ENCODE results near the gene KBTBD3. TPM values are rescaled to one million over a fixed set of nuclear protein-coding genes. Genes with fewer than 3 reads are reported as not detected.

Gene KBTBD3
- total and polyA plus RNA-seq, 7 donors: 2.0 to 10.3 (median 4.7) TPM

DNA sequence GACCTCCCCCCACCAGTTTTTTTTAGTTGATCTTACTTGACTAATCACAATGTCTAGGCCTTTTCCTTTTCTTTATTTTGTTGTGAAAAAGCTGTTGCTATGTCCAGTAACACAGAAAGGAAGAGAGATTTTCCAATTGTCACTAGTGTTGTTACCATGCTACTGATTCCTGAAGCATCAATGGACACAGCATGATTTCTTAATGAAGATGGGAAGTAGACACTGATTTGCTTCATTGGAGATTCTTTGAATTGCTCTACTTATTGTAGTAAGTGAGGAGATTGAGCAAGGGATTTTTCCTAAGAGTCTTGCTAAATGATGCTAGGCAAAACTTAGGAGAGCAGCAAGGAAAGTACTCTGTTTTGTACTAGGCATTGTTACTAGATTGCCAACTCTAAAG is 4.9 kb upstream of the KBTBD3 start:
- H3K4me3 ChIP-seq: no peak overlapping the region
- peaks cover 0 to 48% (median 0%) of the 10 kb centered on the region in 4 donors for H3K36me3 ChIP-seq
- no peak overlapping the region for H3K27ac ChIP-seq
- no peak for DNase-seq
- H3K9me3 ChIP-seq: no peaks in the 10 kb centered on the region
- H3K4me1 ChIP-seq: peaks cover 0 to 61% (median 51%) of the 10 kb centered on the region in 4 donors
- intact Hi-C loops (cut with DNase I): no loop called here
- TF ChIP-seq EP300 (IDR thresholded peaks at IDR 0.05): no peak
- TF ChIP-seq, protein P1, sequence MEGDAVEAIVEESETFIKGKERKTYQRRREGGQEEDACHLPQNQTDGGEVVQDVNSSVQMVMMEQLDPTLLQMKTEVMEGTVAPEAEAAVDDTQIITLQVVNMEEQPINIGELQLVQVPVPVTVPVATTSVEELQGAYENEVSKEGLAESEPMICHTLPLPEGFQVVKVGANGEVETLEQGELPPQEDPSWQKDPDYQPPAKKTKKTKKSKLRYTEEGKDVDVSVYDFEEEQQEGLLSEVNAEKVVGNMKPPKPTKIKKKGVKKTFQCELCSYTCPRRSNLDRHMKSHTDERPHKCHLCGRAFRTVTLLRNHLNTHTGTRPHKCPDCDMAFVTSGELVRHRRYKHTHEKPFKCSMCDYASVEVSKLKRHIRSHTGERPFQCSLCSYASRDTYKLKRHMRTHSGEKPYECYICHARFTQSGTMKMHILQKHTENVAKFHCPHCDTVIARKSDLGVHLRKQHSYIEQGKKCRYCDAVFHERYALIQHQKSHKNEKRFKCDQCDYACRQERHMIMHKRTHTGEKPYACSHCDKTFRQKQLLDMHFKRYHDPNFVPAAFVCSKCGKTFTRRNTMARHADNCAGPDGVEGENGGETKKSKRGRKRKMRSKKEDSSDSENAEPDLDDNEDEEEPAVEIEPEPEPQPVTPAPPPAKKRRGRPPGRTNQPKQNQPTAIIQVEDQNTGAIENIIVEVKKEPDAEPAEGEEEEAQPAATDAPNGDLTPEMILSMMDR (IDR thresholded peaks at IDR 0.05): no peak
- TF ChIP-seq POLR2AphosphoS5 (IDR thresholded peaks at IDR 0.05): no peak
- no peaks in the 10 kb centered on the region for H3K27me3 ChIP-seq

DNA sequence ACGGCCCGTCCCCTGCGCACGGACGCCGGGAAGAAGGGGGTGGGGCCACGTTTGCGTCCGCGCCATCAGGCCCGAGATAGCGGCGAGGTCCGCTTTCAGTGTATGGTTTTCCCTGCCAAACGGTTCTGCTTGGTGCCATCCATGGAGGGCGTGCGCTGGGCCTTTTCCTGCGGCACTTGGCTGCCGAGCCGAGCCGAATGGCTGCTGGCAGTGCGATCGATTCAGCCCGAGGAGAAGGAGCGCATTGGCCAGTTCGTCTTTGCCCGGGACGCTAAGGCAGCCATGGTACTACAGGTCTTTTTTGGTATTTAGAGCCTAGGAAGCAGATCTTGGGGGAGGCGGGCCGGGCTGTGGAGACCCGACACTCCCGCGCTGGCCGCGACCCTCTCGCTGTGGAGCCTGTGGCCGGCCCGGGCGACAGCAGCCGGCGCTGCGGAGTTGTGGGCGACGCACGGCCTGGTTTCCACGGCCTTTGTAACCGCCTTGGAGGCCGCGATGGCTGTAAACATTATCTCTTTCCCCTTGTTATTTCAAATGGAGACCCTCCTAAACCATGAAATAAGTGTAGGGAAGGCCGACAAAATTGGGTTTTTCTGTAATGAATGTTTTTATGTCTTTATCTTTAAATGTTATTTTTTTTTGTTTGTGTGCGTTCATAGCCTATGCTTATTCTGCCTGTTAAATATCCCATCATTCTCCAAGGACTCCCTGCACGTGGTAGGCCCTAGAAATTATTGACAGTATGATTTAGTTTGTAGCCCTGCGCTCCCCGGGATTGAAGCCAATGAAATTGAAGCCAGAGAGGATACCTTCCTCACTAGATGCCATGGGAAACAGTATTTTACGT is 685 bp upstream of the KBTBD3 start, which contains the start of gene AASDHPPT:
Gene AASDHPPT (plus strand): TSS at position 54 of the 847 bp plus-strand sequence. CDS start 49 bp downstream, at position 103.
- intact Hi-C loops (cut with DNase I): loop anchor here (1.0 kb wide), 1 partner anchor 56 kb away; the partner anchor contains the start of gene MSANTD4
- TF ChIP-seq POLR2AphosphoS5 (IDR thresholded peaks at IDR 0.05) (peak; percentile 79 to 92 (median 88)), EP300 (IDR thresholded peaks at IDR 0.05) (peak in 1 of 4 donors; percentile 2), POLR2A (IDR thresholded peaks at IDR 0.05) (peak in 1 of 2 donors; percentile 30)
- TF ChIP-seq, protein P1 (IDR thresholded peaks at IDR 0.05): no peak
- H3K36me3 ChIP-seq: peaks cover 0 to 31% (median 0%) of the 10 kb centered on the region in 4 donors
- peaks cover 0 to 60% (median 49%) of the 10 kb centered on the region in 4 donors for H3K4me1 ChIP-seq
- H3K9me3 ChIP-seq: no peaks in the 10 kb centered on the region
- WGBS, 2 donors: 0% methylated on average over 55 of the region's 55 CpGs
- no peak for DNase-seq
- peak within 1 kb of the TSS; percentile 83 to 92 (median 86) for H3K4me3 ChIP-seq
- peak within 1 kb of the TSS; percentile 96 to 99 (median 97) for H3K27ac ChIP-seq
- H3K27me3 ChIP-seq: no peaks in the 10 kb centered on the region

DNA sequence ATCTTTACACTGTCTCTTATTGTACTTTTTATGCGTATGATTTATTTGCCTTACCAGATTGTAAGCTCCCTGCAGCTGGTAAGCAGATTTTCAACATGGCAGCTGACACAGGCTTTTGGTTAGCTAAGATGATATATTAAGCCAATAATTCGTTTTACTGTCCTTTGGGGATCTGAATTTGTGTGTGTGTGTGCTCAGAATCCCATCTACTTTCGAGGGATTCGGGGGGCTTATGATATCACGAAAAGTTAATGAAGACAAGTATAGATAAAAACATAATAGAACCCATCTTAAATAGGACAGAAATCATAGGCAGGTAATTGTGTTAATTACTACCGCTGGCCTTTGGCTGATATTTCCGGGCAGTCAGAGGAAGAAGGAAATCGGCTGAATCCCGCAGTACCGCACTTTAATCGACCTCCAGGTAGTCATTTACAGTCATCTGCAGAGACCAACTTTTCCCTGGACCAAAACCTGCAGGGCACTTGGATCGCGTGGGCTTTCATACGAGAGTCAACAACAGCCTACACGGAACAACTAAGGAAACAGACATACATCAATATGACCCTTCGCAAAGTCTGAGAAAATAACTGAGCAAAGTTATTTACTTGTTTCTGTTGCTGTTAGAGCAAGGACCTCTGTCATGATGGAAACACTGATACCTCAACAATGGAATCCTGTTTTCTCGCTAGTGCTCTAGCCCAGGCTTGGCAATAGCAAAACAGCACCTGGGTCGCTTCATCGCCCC is 802 bp downstream of the KBTBD3 start:
- peak; percentile 61 for DNase-seq

GRCh38 chr11:106072804-106073203 is 4.3 kb downstream of the KBTBD3 start:
- TF ChIP-seq POLR2AphosphoS5 (IDR thresholded peaks at IDR 0.05) (no peak), POLR2A (IDR thresholded peaks at IDR 0.05) (no peak), EP300 (IDR thresholded peaks at IDR 0.05) (no peak)
- TF ChIP-seq, protein P1 (IDR thresholded peaks at IDR 0.05): no peak

More for the DNA sequence above, 802 bp downstream of the KBTBD3 start:
- intact Hi-C loops (cut with DNase I): no loop called here
- H3K36me3 ChIP-seq: peaks cover 0 to 20% (median 0%) of the 10 kb centered on the region in 4 donors
- peaks cover 0 to 47% (median 41%) of the 10 kb centered on the region in 4 donors for H3K4me1 ChIP-seq
- no peaks in the 10 kb centered on the region for H3K27me3 ChIP-seq
- peak overlapping the region; percentile 96 to 99 (median 97) for H3K27ac ChIP-seq
- TF ChIP-seq EP300 (IDR thresholded peaks at IDR 0.05) (no peak), POLR2AphosphoS5 (IDR thresholded peaks at IDR 0.05) (no peak), POLR2A (IDR thresholded peaks at IDR 0.05) (no peak)
- TF ChIP-seq, protein P1 (IDR thresholded peaks at IDR 0.05): no peak
- H3K9me3 ChIP-seq: no peaks in the 10 kb centered on the region
- peak overlapping the region; percentile 83 to 92 (median 86) for H3K4me3 ChIP-seq
- WGBS, 2 donors: 6 to 15% methylated on average over 19 of the region's 19 CpGs

More at GRCh38 chr11:106072804-106073203, 4.3 kb downstream of the KBTBD3 start:
- Histone ChIP-seq H3K4me3 (no peak overlapping the region), H3K4me1 (peaks cover 0 to 15% (median 10%) of the 10 kb centered on the region in 4 donors), H3K36me3 (no peaks in the 10 kb centered on the region), H3K9me3 (peaks cover 0 to 2% (median 0%) of the 10 kb centered on the region in 4 donors), H3K27me3 (no peaks in the 10 kb centered on the region), H3K27ac (no peak overlapping the region)
- intact Hi-C loops (cut with DNase I): no loop called here
- no peak for DNase-seq
- 84 to 87% methylated on average over 1 of the region's 1 CpG for WGBS, 2 donors

Data from sigmoid colon (tissue), 7 donors.